Measurements from ENCODE around the gene MAP7D1. TPM values are rescaled to one million over a fixed set of nuclear protein-coding genes. Genes with fewer than 3 reads are reported as not detected.

The MAP7D1 gene
- total and polyA plus RNA-seq, 2 of the 13 experiments (the other 11 are each of a cell fraction or from before 2014, with no cell fraction given): 5.6 to 7.2 TPM

DNA sequence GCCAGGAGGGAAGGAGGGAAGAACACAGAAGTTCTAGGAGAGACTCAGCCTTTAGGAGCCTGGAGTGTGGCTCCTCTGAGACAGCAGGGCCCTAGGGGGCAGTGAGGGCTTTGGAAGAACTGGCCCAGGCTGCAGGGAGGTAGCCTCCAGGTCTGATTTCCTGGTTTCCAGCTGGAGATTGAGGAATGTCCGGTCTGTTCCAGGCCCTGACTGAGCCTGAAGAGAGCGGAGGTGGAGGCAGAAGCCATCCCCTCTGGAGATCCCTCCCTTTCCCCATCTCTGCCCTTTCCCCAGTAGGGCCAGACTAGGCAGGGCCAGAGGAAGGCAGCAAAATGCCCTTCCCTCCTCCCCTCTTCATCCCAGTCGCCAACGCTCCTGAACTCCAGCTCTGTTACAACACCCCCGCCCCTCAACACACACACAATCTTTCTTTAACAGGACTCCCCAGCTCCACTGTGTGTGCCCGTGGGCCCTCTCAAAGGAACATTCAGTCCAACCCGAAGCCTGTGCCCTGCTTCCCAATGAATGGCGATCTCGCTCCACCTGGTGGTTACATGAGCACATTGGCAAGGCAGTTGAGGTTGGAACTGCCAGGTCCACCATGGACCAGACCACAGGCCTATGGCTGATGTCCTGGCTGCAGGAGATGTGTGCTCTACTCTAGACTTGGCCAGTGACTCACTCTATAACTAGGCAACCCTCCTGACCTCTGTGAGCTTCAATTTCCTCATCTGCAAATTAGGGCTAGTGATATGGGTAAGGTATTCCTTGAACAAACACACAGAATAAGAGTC, 32.0 kb downstream of the MAP7D1 start (continued):
- TF ChIP-seq ZBTB14 (CRISPR knock-in tag; IDR thresholded peaks at IDR 0.05): no peak
- TF ChIP-seq POLR2AphosphoS2 (IDR thresholded peaks at IDR 0.05; ENCODE audit: low read depth, low read length): no peak
- peak; percentile 96 for TF ChIP-seq SMC3 (IDR thresholded peaks at IDR 0.05; ENCODE audit: low read length)
- no peak for TF ChIP-seq WIZ (CRISPR knock-in tag; IDR thresholded peaks at IDR 0.05)
- TF ChIP-seq ZMAT5 (CRISPR knock-in tag; IDR thresholded peaks at IDR 0.05; ENCODE audit: borderline replicate concordance, low read depth): no peak
- TF ChIP-seq, protein P1, sequence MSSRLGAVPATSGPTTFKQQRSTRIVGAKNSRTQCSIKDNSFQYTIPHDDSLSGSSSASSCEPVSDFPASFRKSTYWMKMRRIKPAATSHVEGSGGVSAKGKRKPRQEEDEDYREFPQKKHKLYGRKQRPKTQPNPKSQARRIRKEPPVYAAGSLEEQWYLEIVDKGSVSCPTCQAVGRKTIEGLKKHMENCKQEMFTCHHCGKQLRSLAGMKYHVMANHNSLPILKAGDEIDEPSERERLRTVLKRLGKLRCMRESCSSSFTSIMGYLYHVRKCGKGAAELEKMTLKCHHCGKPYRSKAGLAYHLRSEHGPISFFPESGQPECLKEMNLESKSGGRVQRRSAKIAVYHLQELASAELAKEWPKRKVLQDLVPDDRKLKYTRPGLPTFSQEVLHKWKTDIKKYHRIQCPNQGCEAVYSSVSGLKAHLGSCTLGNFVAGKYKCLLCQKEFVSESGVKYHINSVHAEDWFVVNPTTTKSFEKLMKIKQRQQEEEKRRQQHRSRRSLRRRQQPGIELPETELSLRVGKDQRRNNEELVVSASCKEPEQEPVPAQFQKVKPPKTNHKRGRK (CRISPR knock-in tag; IDR thresholded peaks at IDR 0.05): no peak; the same call in 1 of the 2 replicates
- TF ChIP-seq ZNF460 (CRISPR knock-in tag; IDR thresholded peaks at IDR 0.05; ENCODE audit: borderline replicate concordance): no peak
- TF ChIP-seq ZNF17 (CRISPR knock-in tag; IDR thresholded peaks at IDR 0.05): no peak
- TF ChIP-seq MAFK (conservative IDR thresholded peaks at IDR 0.05 in 1 of 2, IDR thresholded peaks at IDR 0.05 in 1 of 2; ENCODE audit: low read length in 2 of 2): no peak
- 0 out of 2 replicates have a peak, but pooled peaks have one; percentile 47 for TF ChIP-seq ZNF33B (CRISPR knock-in tag; IDR thresholded peaks at IDR 0.05)
- TF ChIP-seq, protein P2, sequence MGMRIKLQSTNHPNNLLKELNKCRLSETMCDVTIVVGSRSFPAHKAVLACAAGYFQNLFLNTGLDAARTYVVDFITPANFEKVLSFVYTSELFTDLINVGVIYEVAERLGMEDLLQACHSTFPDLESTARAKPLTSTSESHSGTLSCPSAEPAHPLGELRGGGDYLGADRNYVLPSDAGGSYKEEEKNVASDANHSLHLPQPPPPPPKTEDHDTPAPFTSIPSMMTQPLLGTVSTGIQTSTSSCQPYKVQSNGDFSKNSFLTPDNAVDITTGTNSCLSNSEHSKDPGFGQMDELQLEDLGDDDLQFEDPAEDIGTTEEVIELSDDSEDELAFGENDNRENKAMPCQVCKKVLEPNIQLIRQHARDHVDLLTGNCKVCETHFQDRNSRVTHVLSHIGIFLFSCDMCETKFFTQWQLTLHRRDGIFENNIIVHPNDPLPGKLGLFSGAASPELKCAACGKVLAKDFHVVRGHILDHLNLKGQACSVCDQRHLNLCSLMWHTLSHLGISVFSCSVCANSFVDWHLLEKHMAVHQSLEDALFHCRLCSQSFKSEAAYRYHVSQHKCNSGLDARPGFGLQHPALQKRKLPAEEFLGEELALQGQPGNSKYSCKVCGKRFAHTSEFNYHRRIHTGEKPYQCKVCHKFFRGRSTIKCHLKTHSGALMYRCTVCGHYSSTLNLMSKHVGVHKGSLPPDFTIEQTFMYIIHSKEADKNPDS (CRISPR knock-in tag; IDR thresholded peaks at IDR 0.05): no peak
- TF ChIP-seq ZBTB7A (CRISPR knock-in tag; IDR thresholded peaks at IDR 0.05): 0 out of 2 replicates have a peak, but pooled peaks have one; percentile 54
- TF ChIP-seq ZNF44 (CRISPR knock-in tag; IDR thresholded peaks at IDR 0.05): no peak
- no peak for TF ChIP-seq IKZF4 (CRISPR knock-in tag; IDR thresholded peaks at IDR 0.05; ENCODE audit: borderline replicate concordance, low read depth, not compliant biosample characterization)
- TF ChIP-seq, protein P3, sequence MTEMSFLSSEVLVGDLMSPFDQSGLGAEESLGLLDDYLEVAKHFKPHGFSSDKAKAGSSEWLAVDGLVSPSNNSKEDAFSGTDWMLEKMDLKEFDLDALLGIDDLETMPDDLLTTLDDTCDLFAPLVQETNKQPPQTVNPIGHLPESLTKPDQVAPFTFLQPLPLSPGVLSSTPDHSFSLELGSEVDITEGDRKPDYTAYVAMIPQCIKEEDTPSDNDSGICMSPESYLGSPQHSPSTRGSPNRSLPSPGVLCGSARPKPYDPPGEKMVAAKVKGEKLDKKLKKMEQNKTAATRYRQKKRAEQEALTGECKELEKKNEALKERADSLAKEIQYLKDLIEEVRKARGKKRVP (CRISPR knock-in tag; IDR thresholded peaks at IDR 0.05): no peak
- peak; percentile 91 for TF ChIP-seq THAP11 (CRISPR knock-in tag; IDR thresholded peaks at IDR 0.05)
- no peak for TF ChIP-seq CHCHD3 (CRISPR knock-in tag; IDR thresholded peaks at IDR 0.05)
- TF ChIP-seq SRSF4 (IDR thresholded peaks at IDR 0.05; ENCODE audit: low read depth, low read length, poor library complexity, severe bottlenecking): no peak
- TF ChIP-seq SNAPC2 (CRISPR knock-in tag; IDR thresholded peaks at IDR 0.05): no peak
- no peak for TF ChIP-seq SKI (IDR thresholded peaks at IDR 0.05; ENCODE audit: partially characterized antibody)
- TF ChIP-seq RFX3 (CRISPR knock-in tag; IDR thresholded peaks at IDR 0.05): no peak
- 0 out of 2 replicates have a peak, but pooled peaks have one; percentile 47 for TF ChIP-seq ZNF782 (CRISPR knock-in tag; IDR thresholded peaks at IDR 0.05; ENCODE audit: borderline replicate concordance)
